GM10847 (cell line): ENCODE results near the gene NUB1.

Experiments
- POLR2A ChIP-seq: IDR thresholded peaks from 2 replicates; pipeline ENCODE4 v1.6.1; 2011; ENCODE audit not compliant: insufficient read length; ENCODE audit errors: extremely low read depth

NUB1 gene

DNA sequence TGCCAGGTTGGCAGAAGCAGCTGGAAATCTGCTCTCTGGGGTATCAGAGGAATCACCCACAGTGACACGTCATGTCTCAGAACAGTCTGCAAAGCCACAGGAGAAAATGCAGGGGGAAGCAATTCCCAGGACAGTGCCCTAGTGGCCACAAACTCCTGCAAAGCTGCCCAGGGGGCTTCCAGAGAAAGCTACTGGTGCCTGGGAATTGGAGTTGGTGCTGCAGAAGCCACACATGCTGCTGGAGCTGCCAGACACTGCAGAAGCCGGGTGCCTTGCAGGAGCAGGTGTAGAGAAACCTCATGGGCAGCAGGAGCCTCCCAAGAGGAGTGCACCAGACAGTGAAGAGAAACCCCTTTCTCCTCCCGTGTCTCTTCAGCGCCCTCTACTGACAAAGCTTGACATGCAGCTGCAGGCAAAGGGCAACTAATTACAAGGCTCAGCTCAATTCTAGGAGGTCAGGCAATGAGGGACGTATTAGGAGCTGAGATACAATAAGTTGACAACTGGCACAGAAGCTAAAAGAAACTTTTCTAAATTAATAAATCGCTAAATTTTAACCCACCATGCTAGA, 30.2 kb upstream of the NUB1 start:
- no peak for TF ChIP-seq POLR2A

DNA sequence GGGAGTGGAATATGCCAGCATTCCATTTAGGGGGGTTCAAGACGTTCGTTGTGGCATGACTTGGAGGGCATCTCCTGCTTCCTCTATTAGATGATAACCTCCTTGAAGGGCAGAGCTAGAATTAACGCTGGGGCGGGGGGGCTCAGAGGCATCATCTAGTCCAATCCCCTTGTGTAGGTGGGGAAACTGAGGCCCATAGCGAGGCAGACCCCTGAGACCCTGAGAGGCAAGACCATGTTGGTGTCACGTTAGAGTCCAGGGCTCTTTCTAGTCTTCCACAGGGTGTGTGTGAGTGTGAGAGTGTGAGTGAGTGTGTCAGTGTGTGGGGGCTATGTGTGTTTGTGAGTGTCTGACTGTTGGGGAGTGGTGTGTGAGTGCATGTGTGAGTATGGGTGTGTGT, 29.3 kb upstream of the NUB1 start:
- no peak for TF ChIP-seq POLR2A

GRCh38 chr7:151312831-151313809, 28.5 kb upstream of the NUB1 start:
- no peak for TF ChIP-seq POLR2A

DNA sequence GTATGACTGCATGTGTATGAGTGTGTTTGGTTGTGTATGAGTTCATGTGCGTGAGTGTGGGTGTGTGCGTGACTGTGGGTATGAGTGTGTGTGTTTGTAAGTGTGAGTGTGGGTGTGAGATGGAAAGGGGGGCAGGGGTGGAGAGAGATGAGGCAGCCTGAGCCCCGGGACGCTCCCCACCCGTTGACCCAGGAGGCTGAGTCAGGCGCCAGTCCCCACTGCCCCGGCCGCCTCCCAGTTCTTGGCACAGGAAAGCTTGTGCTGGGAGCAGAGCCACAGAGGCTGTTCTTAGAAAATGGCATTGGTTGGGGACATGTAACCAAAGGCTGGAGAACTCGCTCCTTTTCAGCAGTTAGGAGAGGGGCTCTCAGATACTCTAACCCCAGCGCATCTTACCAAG, 27.8 kb upstream of the NUB1 start:
- TF ChIP-seq POLR2A, result no peak

- TF ChIP-seq POLR2A, result no peak
Observed at GRCh38 chr7:151314401-151314800, 27.2 kb upstream of the NUB1 start.

- no peak for TF ChIP-seq POLR2A
Observed at GRCh38 chr7:151315038-151315655, 26.5 kb upstream of the NUB1 start.

GRCh38 chr7:151316896-151317295, 24.7 kb upstream of the NUB1 start:
- TF ChIP-seq POLR2A, result no peak

GRCh38 chr7:151317936-151318335, 23.7 kb upstream of the NUB1 start:
- no peak for TF ChIP-seq POLR2A

DNA sequence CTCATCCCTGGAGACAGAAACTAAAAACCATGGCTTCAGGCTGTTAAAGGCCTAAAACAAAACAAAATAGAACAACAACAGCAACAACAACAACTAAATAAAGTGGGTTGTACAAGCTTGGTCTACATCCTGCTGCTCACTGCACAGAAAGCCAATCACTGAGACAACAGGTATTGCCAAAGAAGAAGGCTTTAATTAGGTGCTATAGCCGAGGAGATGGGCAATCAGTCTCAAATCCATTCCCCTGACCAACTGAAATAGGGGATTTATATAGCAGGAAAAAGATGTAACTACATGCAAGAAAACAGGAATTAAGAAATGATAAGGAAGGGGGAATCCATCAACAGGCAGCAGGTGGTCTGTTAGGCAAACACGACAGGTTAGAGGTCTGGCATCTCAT, 22.4 kb upstream of the NUB1 start:
- no peak for TF ChIP-seq POLR2A

DNA sequence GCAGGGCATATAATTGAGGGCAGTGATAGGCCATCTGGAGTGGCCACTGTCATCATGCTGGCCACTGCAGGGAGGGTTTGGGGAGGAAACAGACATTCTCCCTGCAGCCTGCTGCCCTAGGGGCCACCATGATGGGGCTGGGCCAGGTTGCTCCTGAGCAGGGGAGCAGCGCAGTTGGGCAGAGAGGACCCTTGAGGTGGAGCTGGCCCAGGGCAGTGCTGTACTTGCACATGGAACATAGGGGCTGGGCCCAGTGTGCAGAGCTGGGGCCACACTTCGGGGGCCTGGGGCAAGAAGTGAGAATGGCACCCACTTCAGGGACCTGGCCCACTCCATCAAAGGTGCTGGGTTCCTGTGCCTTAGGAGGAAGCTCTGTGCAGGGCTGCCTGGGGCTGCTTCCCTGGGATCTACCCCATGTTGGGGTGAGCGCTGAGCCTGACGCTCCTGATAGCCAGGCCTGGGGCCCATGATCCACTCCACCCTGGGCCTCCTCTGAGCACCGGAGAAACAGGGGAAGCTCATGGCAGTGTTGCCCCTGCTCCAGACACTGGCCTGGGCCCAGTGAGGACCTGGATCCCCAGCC, 21.3 kb upstream of the NUB1 start:
- no peak for TF ChIP-seq POLR2A

- no peak for TF ChIP-seq POLR2A
Observed at GRCh38 chr7:151321341-151321740, 20.3 kb upstream of the NUB1 start.

GRCh38 chr7:151322906-151323305, 18.7 kb upstream of the NUB1 start:
- TF ChIP-seq POLR2A, result no peak

- no peak for TF ChIP-seq POLR2A
Observed at GRCh38 chr7:151327022-151327421, 14.6 kb upstream of the NUB1 start.

DNA sequence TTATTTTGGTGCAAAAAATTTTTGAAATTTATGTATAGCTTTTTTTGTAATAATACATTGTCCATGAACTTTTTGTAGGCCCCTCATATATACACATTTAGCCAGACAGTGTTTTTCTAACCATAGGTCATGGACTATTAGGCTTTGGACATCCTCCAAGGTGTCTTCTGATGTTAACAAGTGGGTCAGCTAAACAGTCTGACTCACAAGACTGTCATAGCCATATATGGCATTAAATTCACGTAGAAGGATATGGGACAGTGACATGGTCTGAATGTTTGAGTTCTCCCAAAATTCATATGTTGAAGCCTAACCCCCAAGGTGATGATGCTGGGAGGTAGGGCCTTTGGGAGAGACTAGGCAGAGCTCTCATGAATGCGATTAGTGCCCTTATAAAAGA, 14.0 kb upstream of the NUB1 start:
- TF ChIP-seq POLR2A, result no peak

- no peak for TF ChIP-seq POLR2A
Observed at GRCh38 chr7:151330181-151330580, 11.4 kb upstream of the NUB1 start.

GRCh38 chr7:151330661-151331060, 11.0 kb upstream of the NUB1 start:
- TF ChIP-seq POLR2A, result no peak
